HCT116 (cell line): ENCODE results near the gene RHOT1. TPM values are rescaled to one million over a fixed set of nuclear protein-coding genes. Genes with fewer than 3 reads are reported as not detected.
"Not testable (repeated sequence)": the region's sequence is repeated elsewhere in the genome, so short reads cannot be mapped to it uniquely, and the experiment has no call there.

Experiments
- ATAC-seq: fragments of 200-7000 bp; cut with Tn5 transposase; 2 replicates; pipeline ENCODE4 v1.9.1; 2020; ENCODE audit warnings: mild to moderate bottlenecking, moderate library complexity
- BruUV-seq: library from RNA; stranded (reverse); fragments of 400-500 nt; replicated peaks from 2 replicates; lab custom pipeline; 2021; lab: Mats Ljungman, UMichigan
- CTCF ChIA-PET: fragments of 300-600 bp; sonication (Branson Sonifier 250); formaldehyde crosslinking; loops from one replicate; lab custom pipeline; 2021; ENCODE audit warnings: antibody characterized with exemption; lab: Charles Lee
- POLR2A ChIA-PET: fragments of 300-600, 350-600 bp; sonication (Branson Sonifier 250); formaldehyde crosslinking; loops from one replicate; lab custom pipeline; 2021; ENCODE audit warnings: antibody characterized with exemption; lab: Charles Lee
- RAD21 ChIA-PET, 2 experiments: fragments of 300-600 bp; sonication (Branson Sonifier 250); formaldehyde crosslinking; loops; one replicate each; lab custom pipeline; 2023; ENCODE audit warnings: low total read pairs in 2 of 2; ENCODE audit not compliant: uncharacterized antibody in 2 of 2, unreplicated experiment in 2 of 2, low non-redundant PET in 1 of 2; lab: Charles Lee
- DNase-seq: peaks from one replicate; pipeline ENCODE4 v3.0.0-alpha.2; 2010; ENCODE audit warnings: low read depth, low spot score
- H2AFZ ChIP-seq: fragments of 200-600 bp; shearing (Covaris generic), sonication (generic); 2 replicates; pipeline ENCODE4 v1.6.1; 2017; ENCODE audit warnings: low read depth, mixed run types, mixed read lengths, antibody characterized with exemption, low read length; ENCODE audit not compliant: poor library complexity, severe bottlenecking
- H3K27ac ChIP-seq: 2 replicates; pipeline ENCODE4 v1.5.1; 2012; ENCODE audit warnings: low read depth, low read length
- H3K27me3 ChIP-seq: fragments of 200-600 bp; sonication (generic); 2 replicates; pipeline ENCODE4 v1.6.1; 2016; ENCODE audit warnings: mixed run types, low read length, mixed read lengths; ENCODE audit not compliant: insufficient read depth
- H3K36me3 ChIP-seq, 2 experiments: fragments of 200-500 bp in 1 of 2; fragments of 200-600 bp in 1 of 2; sonication (Bioruptor generic) in 1 of 2; sonication (generic) in 1 of 2; 2 replicates each; pipeline versions ENCODE4 v1.5.1 to v1.6.1; 2014 to 2016; ENCODE audit warnings: low read length in 2 of 2, inconsistent platforms in 1 of 2, mixed read lengths in 1 of 2, mixed run types in 1 of 2; ENCODE audit not compliant: insufficient read depth in 2 of 2, control insufficient read depth in 1 of 2
- H3K4me1 ChIP-seq, 2 experiments: fragments of 200-600 bp in 1 of 2; sonication (generic) in 1 of 2; 2 replicates each; pipeline versions ENCODE4 v1.5.1 to v1.6.1; 2012 to 2017; ENCODE audit warnings: low read length in 2 of 2, inconsistent platforms in 1 of 2, mild to moderate bottlenecking in 1 of 2, mixed read lengths in 1 of 2, mixed run types in 1 of 2, moderate library complexity in 1 of 2; ENCODE audit not compliant: insufficient read depth in 2 of 2, control insufficient read depth in 1 of 2
- H3K4me2 ChIP-seq: fragments of 200-600 bp; sonication (generic); 2 replicates; pipeline ENCODE4 v1.6.1; 2017; ENCODE audit warnings: mixed run types, low read length, mixed read lengths
- H3K4me3 ChIP-seq, 2 experiments: fragments of 200-600 bp in 1 of 2; sonication (generic) in 1 of 2; replicated peaks in 1 of 2; 2 replicates each; pipeline ENCODE4 v1.5.1; 2011 to 2016; ENCODE audit warnings: low read length in 2 of 2, control low read depth in 1 of 2, low read depth in 1 of 2, mild to moderate bottlenecking in 1 of 2, mixed read lengths in 1 of 2, mixed run types in 1 of 2
- H3K79me2 ChIP-seq: fragments of 200-600 bp; sonication (generic); 2 replicates; pipeline ENCODE4 v1.6.1; 2017; ENCODE audit warnings: mild to moderate bottlenecking, mixed run types, low read length, moderate library complexity, mixed read lengths; ENCODE audit not compliant: insufficient read depth
- H3K9ac ChIP-seq: fragments of 200-600 bp; sonication (generic); 2 replicates; pipeline ENCODE4 v1.6.1; 2016; ENCODE audit warnings: low read length, mixed read lengths
- H3K9me2 ChIP-seq: fragments of 200-600 bp; sonication (generic), shearing (Covaris generic); 2 replicates; pipeline ENCODE4 v1.6.1; 2017; ENCODE audit warnings: mixed run types, mild to moderate bottlenecking, moderate library complexity; ENCODE audit not compliant: insufficient read depth
- H3K9me3 ChIP-seq, 2 experiments: fragments of 200-500 bp in 1 of 2; fragments of 200-600 bp in 1 of 2; sonication (Bioruptor generic) in 1 of 2; sonication (generic) in 1 of 2; 2 replicates each; pipeline ENCODE4 v1.6.1; 2014 to 2017; ENCODE audit warnings: low read length in 2 of 2, mixed read lengths in 2 of 2, inconsistent platforms in 1 of 2, low read depth in 1 of 2, mild to moderate bottlenecking in 1 of 2, mixed run types in 1 of 2, moderate library complexity in 1 of 2; ENCODE audit not compliant: control insufficient read depth in 1 of 2, insufficient read depth in 1 of 2
- H4K20me1 ChIP-seq: fragments of 200-600 bp; sonication (generic), shearing (Covaris generic); 2 replicates; pipeline ENCODE4 v1.6.1; 2017; ENCODE audit warnings: mixed run types, mild to moderate bottlenecking, moderate library complexity; ENCODE audit not compliant: insufficient read depth
- EGR1 ChIP-seq: IDR thresholded peaks from 2 replicates; pipeline ENCODE4 v1.6.1; 2012; ENCODE audit warnings: low read depth
- JUND ChIP-seq: IDR thresholded peaks from 2 replicates; pipeline ENCODE4 v1.6.1; 2012
- RAD21 ChIP-seq: IDR thresholded peaks from 2 replicates; pipeline ENCODE4 v1.6.1; 2012; ENCODE audit warnings: low read depth, mild to moderate bottlenecking
- SIN3A ChIP-seq: IDR thresholded peaks from 2 replicates; pipeline ENCODE4 v1.6.1; 2012; ENCODE audit warnings: low read depth
- ZNF274 ChIP-seq: fragments of 200-500 bp; sonication (Bioruptor generic); IDR thresholded peaks from 2 replicates; pipeline ENCODE4 v1.6.1; 2014; ENCODE audit warnings: mild to moderate bottlenecking, low read depth, low read length, inconsistent platforms
- intact Hi-C: fragments of 100-400 bp; cut with micrococcal nuclease; formaldehyde crosslinking; loops from 2 replicates; pipeline ENCODE4 v1.10.0; 2022
- total RNA-seq: library from RNA; stranded (reverse); gene quantifications from one replicate; pipeline ENCODE4 v1.2.1, GENCODE V29; 2021; ENCODE audit not compliant: unreplicated experiment

Gene RHOT1
- total RNA-seq, 1 experiment from 2014 or later: 33.3 TPM

DNA sequence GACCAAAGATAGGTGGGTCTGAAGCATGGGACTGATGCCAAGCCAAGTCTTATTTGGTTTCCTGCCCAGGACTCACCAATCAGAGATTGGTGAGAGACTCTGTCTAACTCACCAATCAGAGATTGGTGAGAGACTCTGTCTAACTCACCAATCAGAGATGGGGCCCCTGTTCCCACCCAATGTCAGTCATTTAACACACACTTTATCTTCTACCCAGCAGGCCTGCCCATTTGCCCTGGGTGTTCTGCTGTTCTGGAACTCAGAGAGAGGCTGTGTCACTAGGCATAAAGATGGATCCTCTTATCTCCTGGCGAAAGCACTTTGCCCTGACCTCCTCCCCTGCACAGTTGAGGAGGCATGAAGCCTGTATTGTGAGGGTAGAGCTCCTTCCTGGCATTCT, 5.4 kb upstream of the RHOT1 start:
- POLR2A ChIA-PET: no interaction called here
- H3K4me1 ChIP-seq: peaks cover 5 to 10% of the 10 kb centered on the region in 2 experiments; a peak in 3 of 4 replicates
- TF ChIP-seq EGR1 (no peak), SIN3A (no peak), ZNF274 (no peak), RAD21 (no peak), JUND (no peak)
- TF ChIP-seq, all 23 proteins: peak for 0
- no peaks in the 10 kb centered on the region for H4K20me1 ChIP-seq
- H3K9me2 ChIP-seq: no peaks in the 10 kb centered on the region
- ChIA-PET RAD21 (no interaction called here), CTCF (no interaction called here)
- no peak for DNase-seq
- BruUV-seq: no TSS peak
- no peak overlapping the region for H3K9ac ChIP-seq
- no peak overlapping the region for H3K4me3 ChIP-seq
- intact Hi-C loops: no loop called here
- H3K27ac ChIP-seq: no peak overlapping the region
- no peaks in the 10 kb centered on the region for H3K27me3 ChIP-seq
- no peak overlapping the region for H3K4me2 ChIP-seq
- H3K9me3 ChIP-seq: 0 out of 4 replicates have a peak, but pooled peaks cover 0 to 4% of the 10 kb centered on the region in 2 experiments
- H2AFZ ChIP-seq: peak overlapping the region; percentile 12
- H3K79me2 ChIP-seq: no peaks in the 10 kb centered on the region
- no peaks in the 10 kb centered on the region for H3K36me3 ChIP-seq
- no peak for ATAC-seq

DNA sequence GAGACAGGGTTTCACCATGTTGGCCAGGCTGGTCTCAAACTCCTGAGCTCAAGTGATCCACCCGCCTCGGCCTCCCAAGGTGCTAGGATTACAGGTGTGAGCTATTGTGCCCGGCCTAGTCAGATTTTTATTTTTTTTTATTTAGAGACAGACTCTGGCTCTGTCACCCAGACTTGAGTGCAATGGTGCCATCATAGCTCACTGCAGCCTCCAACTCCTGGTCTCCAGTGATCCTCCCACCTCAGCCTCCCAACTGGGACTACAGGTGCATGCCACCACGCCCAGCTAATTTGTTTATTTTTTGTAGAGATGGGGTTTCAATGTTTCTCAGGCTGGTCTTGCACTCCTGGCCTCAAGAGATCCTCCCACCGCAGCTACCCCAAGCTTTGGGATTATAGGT, 2.8 kb upstream of the RHOT1 start:
- H3K9ac ChIP-seq, ATAC-seq, RAD21 ChIA-PET, H2AFZ ChIP-seq, H3K9me2 ChIP-seq, H3K27ac ChIP-seq, H4K20me1 ChIP-seq, H3K4me2 ChIP-seq, intact Hi-C loops, H3K4me3 ChIP-seq, H3K36me3 ChIP-seq, BruUV-seq, POLR2A ChIA-PET, DNase-seq, H3K27me3 ChIP-seq, H3K9me3 ChIP-seq: not testable (repeated sequence)
- Histone ChIP-seq H3K79me2 (peaks cover 19% of the 10 kb centered on the region), H3K4me1 (peaks cover 12 to 19% of the 10 kb centered on the region in 2 experiments; a peak in 3 of 4 replicates)
- CTCF ChIA-PET: interaction anchor here (1.3 to 1.4 kb wide), 5 partner anchors 14 to 227 kb away, joined by 3 to 5 read pairs (median 4); no protein-coding TSS in a partner anchor
